ENCODE data around the gene TCAIM.

- no peak for TF ChIP-seq CTCF (IDR thresholded peaks at IDR 0.05 in 2 of 3, conservative IDR thresholded peaks at IDR 0.05 in 1 of 3; ENCODE audit: borderline replicate concordance in 1 of 3, insufficient read depth in 1 of 3, low read depth in 2 of 3, low read length in 2 of 3)
- no peak for TF ChIP-seq REST (IDR thresholded peaks at IDR 0.05; ENCODE audit: low read depth)
- TF ChIP-seq ZNF274 (IDR thresholded peaks at IDR 0.05; ENCODE audit: low read depth, low read length): no peak
- no peak for TF ChIP-seq ATF3 (IDR thresholded peaks at IDR 0.05)
- no peak for TF ChIP-seq EZH2 (IDR thresholded peaks at IDR 0.05)
- no peak for TF ChIP-seq POLR2A (IDR thresholded peaks at IDR 0.05; ENCODE audit: borderline replicate concordance, extremely low read depth, insufficient read depth, insufficient read length)
These were observed 4.9 kb downstream of the TCAIM start for GRCh38 chr3:44343421-44343820.

Data from HCT116 (cell line).